ENCODE measurements around the gene NRCAM.

Gene NRCAM

GRCh38 chr7:108301387-108301786, 154.8 kb downstream of the NRCAM start:
- no peak for DNase-seq (ENCODE audit: extremely low spot score)
- ChIA-PET CTCF (no interaction called here), POLR2A (no interaction called here)
- no peak for TF ChIP-seq SP1 (IDR thresholded peaks at IDR 0.05)
- TF ChIP-seq FOXK2 (IDR thresholded peaks at IDR 0.05): no peak
- no peak for TF ChIP-seq CTBP1 (IDR thresholded peaks at IDR 0.05; ENCODE audit: borderline replicate concordance)
- no peak for TF ChIP-seq PKNOX1 (IDR thresholded peaks at IDR 0.05)
- no peak for TF ChIP-seq SUZ12 (IDR thresholded peaks at IDR 0.05)
- TF ChIP-seq NFRKB (IDR thresholded peaks at IDR 0.05): no peak

GRCh38 chr7:108299251-108299973, 156.8 kb downstream of the NRCAM start:
- no peak for TF ChIP-seq ELF4 (IDR thresholded peaks at IDR 0.05)
- TF ChIP-seq LEF1 (IDR thresholded peaks at IDR 0.05; ENCODE audit: borderline replicate concordance): no peak
- TF ChIP-seq SUZ12 (IDR thresholded peaks at IDR 0.05): no peak
- no peak for TF ChIP-seq SP1 (IDR thresholded peaks at IDR 0.05)
- no peak for TF ChIP-seq TARDBP (IDR thresholded peaks at IDR 0.05)
- TF ChIP-seq PKNOX1 (IDR thresholded peaks at IDR 0.05): no peak
- TF ChIP-seq NFRKB (IDR thresholded peaks at IDR 0.05): no peak
- no peak for TF ChIP-seq ZNF384 (IDR thresholded peaks at IDR 0.05)
- TF ChIP-seq CTBP1 (IDR thresholded peaks at IDR 0.05; ENCODE audit: borderline replicate concordance): no peak
- TF ChIP-seq FOXK2 (IDR thresholded peaks at IDR 0.05): no peak
- TF ChIP-seq FOXM1 (IDR thresholded peaks at IDR 0.05; ENCODE audit: borderline replicate concordance): no peak
- no peak for TF ChIP-seq L3MBTL2 (conservative IDR thresholded peaks at IDR 0.05)
- no peak for TF ChIP-seq HDGF (IDR thresholded peaks at IDR 0.05; ENCODE audit: borderline replicate concordance)
- no peak for TF ChIP-seq FOXA1 (IDR thresholded peaks at IDR 0.05)
- no peak for TF ChIP-seq BHLHE40 (IDR thresholded peaks at IDR 0.05; ENCODE audit: borderline replicate concordance)
- DNase-seq (ENCODE audit: extremely low spot score): no peak
- ChIA-PET CTCF (interaction anchor here (0.6 to 0.7 kb wide), 2 partner anchors 60 to 818 kb away, joined by 3 read pairs; no protein-coding TSS in a partner anchor), POLR2A (no interaction called here)

- no peak for TF ChIP-seq LEF1 (IDR thresholded peaks at IDR 0.05; ENCODE audit: borderline replicate concordance)
- no peak for TF ChIP-seq HDGF (IDR thresholded peaks at IDR 0.05; ENCODE audit: borderline replicate concordance)
- TF ChIP-seq SP1 (IDR thresholded peaks at IDR 0.05): no peak
- TF ChIP-seq BHLHE40 (IDR thresholded peaks at IDR 0.05; ENCODE audit: borderline replicate concordance): no peak
- TF ChIP-seq NFRKB (IDR thresholded peaks at IDR 0.05): no peak
- no peak for TF ChIP-seq ELF4 (IDR thresholded peaks at IDR 0.05)
- TF ChIP-seq TARDBP (IDR thresholded peaks at IDR 0.05): no peak
- TF ChIP-seq L3MBTL2 (conservative IDR thresholded peaks at IDR 0.05): no peak
- TF ChIP-seq SUZ12 (IDR thresholded peaks at IDR 0.05): no peak
- TF ChIP-seq CTBP1 (IDR thresholded peaks at IDR 0.05; ENCODE audit: borderline replicate concordance): no peak
- no peak for TF ChIP-seq ZNF384 (IDR thresholded peaks at IDR 0.05)
- TF ChIP-seq FOXK2 (IDR thresholded peaks at IDR 0.05): no peak
- ChIA-PET CTCF (no interaction called here), POLR2A (no interaction called here)
- DNase-seq (ENCODE audit: extremely low spot score): no peak
These were observed 159.3 kb downstream of the NRCAM start for GRCh38 chr7:108296911-108297310.

GRCh38 chr7:108294595-108294994, 161.6 kb downstream of the NRCAM start:
- CTCF ChIA-PET: no interaction called here
- TF ChIP-seq ZNF384 (IDR thresholded peaks at IDR 0.05) (no peak), FOXM1 (IDR thresholded peaks at IDR 0.05; ENCODE audit: borderline replicate concordance) (no peak), PKNOX1 (IDR thresholded peaks at IDR 0.05) (no peak), L3MBTL2 (conservative IDR thresholded peaks at IDR 0.05) (no peak), BHLHE40 (IDR thresholded peaks at IDR 0.05; ENCODE audit: borderline replicate concordance) (no peak), LEF1 (IDR thresholded peaks at IDR 0.05; ENCODE audit: borderline replicate concordance) (no peak), TARDBP (IDR thresholded peaks at IDR 0.05) (no peak), SP1 (IDR thresholded peaks at IDR 0.05) (no peak), ELF4 (IDR thresholded peaks at IDR 0.05) (no peak), HDGF (IDR thresholded peaks at IDR 0.05; ENCODE audit: borderline replicate concordance) (no peak), FOXA1 (IDR thresholded peaks at IDR 0.05) (no peak), ARNT (IDR thresholded peaks at IDR 0.05) (no peak), SUZ12 (IDR thresholded peaks at IDR 0.05) (no peak), CTBP1 (IDR thresholded peaks at IDR 0.05; ENCODE audit: borderline replicate concordance) (no peak)
- POLR2A ChIA-PET: no interaction called here
- DNase-seq (ENCODE audit: extremely low spot score): no peak

- TF ChIP-seq L3MBTL2 (conservative IDR thresholded peaks at IDR 0.05) (no peak), FOXM1 (IDR thresholded peaks at IDR 0.05; ENCODE audit: borderline replicate concordance) (no peak), BHLHE40 (IDR thresholded peaks at IDR 0.05; ENCODE audit: borderline replicate concordance) (no peak), TARDBP (IDR thresholded peaks at IDR 0.05) (no peak), CTBP1 (IDR thresholded peaks at IDR 0.05; ENCODE audit: borderline replicate concordance) (no peak), PKNOX1 (IDR thresholded peaks at IDR 0.05) (no peak), NFRKB (IDR thresholded peaks at IDR 0.05) (no peak), SUZ12 (IDR thresholded peaks at IDR 0.05) (no peak), ELF4 (IDR thresholded peaks at IDR 0.05) (no peak), FOXA1 (IDR thresholded peaks at IDR 0.05) (no peak), FOXK2 (IDR thresholded peaks at IDR 0.05) (no peak), ZNF384 (IDR thresholded peaks at IDR 0.05) (no peak), ARNT (IDR thresholded peaks at IDR 0.05) (no peak), SP1 (IDR thresholded peaks at IDR 0.05) (no peak), HDGF (IDR thresholded peaks at IDR 0.05; ENCODE audit: borderline replicate concordance) (no peak)
- DNase-seq (ENCODE audit: extremely low spot score): no peak
- ChIA-PET POLR2A (no interaction called here), CTCF (no interaction called here)
These were observed 163.1 kb downstream of the NRCAM start for GRCh38 chr7:108293149-108293612.
